GM23338 (cell line): ENCODE measurements around the gene RTN3. TPM values are rescaled to one million over a fixed set of nuclear protein-coding genes. Genes with fewer than 3 reads are reported as not detected.
A peak's percentile ranks its signal among the peaks of the same experiment; 100 is the strongest.

ENCODE experiments used
- ATAC-seq: fragments of 200-7000 bp; cut with Tn5 transposase; 3 replicates; pipeline ENCODE4 v1.9.1; 2020
- DNase-seq: peaks from one replicate; pipeline ENCODE4 v3.0.0-alpha.2; 2015; ENCODE audit warnings: low spot score
- H2AFZ ChIP-seq: fragments of 200-600 bp; sonication (generic); 2 replicates; pipeline ENCODE4 v1.8.0; 2016; ENCODE audit warnings: antibody characterized with exemption, mild to moderate bottlenecking, moderate library complexity
- H3F3A ChIP-seq: fragments of 200-600 bp; sonication (generic); replicated peaks from 2 replicates; pipeline ENCODE4 v1.8.0; 2017; ENCODE audit warnings: antibody characterized with exemption, mixed run types, low read depth
- H3K27ac ChIP-seq: fragments of 200-600 bp; sonication (generic); 2 replicates; pipeline ENCODE4 v1.6.1; 2016; ENCODE audit warnings: low read depth
- H3K27me3 ChIP-seq: fragments of 200-600 bp; sonication (generic); 2 replicates; pipeline ENCODE4 v1.8.0; 2016; ENCODE audit warnings: mild to moderate bottlenecking, mixed run types, moderate library complexity; ENCODE audit not compliant: insufficient read depth
- H3K36me3 ChIP-seq: fragments of 200-600 bp; sonication (generic); 2 replicates; pipeline ENCODE4 v1.8.0; 2016; ENCODE audit warnings: mild to moderate bottlenecking; ENCODE audit not compliant: insufficient read depth
- H3K4me1 ChIP-seq: fragments of 200-600 bp; sonication (generic); 2 replicates; pipeline ENCODE4 v1.8.0; 2016; ENCODE audit warnings: mild to moderate bottlenecking, moderate library complexity; ENCODE audit not compliant: insufficient read depth
- H3K4me2 ChIP-seq: fragments of 200-600 bp; sonication (generic); 2 replicates; pipeline ENCODE4 v1.7.1; 2017; ENCODE audit warnings: mixed run types
- H3K4me3 ChIP-seq: fragments of 200-600 bp; sonication (generic); 2 replicates; pipeline ENCODE4 v1.6.1; 2016; ENCODE audit warnings: mixed run types
- H3K79me2 ChIP-seq: fragments of 200-600 bp; sonication (generic); replicated peaks from 2 replicates; pipeline ENCODE4 v1.8.0; 2017; ENCODE audit warnings: mild to moderate bottlenecking; ENCODE audit not compliant: insufficient read depth
- H3K9me2 ChIP-seq: fragments of 200-600 bp; sonication (generic); 2 replicates; pipeline ENCODE4 v1.8.0; 2017; ENCODE audit not compliant: insufficient read depth
- H4K20me1 ChIP-seq: fragments of 200-600 bp; sonication (generic); replicated peaks from 2 replicates; pipeline ENCODE4 v1.8.0; 2017; ENCODE audit warnings: mild to moderate bottlenecking; ENCODE audit not compliant: insufficient read depth
- H3K27ac Mint-ChIP-seq: 2 replicates; pipeline ENCODE4 v1.8.0; 2020; ENCODE audit warnings: inconsistent platforms, mild to moderate bottlenecking, moderate library complexity, mixed read lengths
- H3K27me3 Mint-ChIP-seq: 3 replicates; pipeline ENCODE4 v1.8.0; 2022; ENCODE audit warnings: low read depth, mild to moderate bottlenecking, moderate library complexity, mixed read lengths, inconsistent platforms; ENCODE audit not compliant: insufficient read depth, poor library complexity
- H3K36me3 Mint-ChIP-seq: 3 replicates; pipeline ENCODE4 v1.8.0; 2021; ENCODE audit warnings: low read depth, mild to moderate bottlenecking, inconsistent platforms, moderate library complexity, mixed read lengths
- H3K4me1 Mint-ChIP-seq: 3 replicates; pipeline ENCODE4 v1.8.0; 2020; ENCODE audit warnings: mild to moderate bottlenecking, inconsistent platforms, mixed read lengths
- H3K4me3 Mint-ChIP-seq: 3 replicates; pipeline ENCODE4 v1.8.0; 2021; ENCODE audit warnings: moderate library complexity, mild to moderate bottlenecking, inconsistent platforms, mixed read lengths
- H3K9me3 Mint-ChIP-seq: 3 replicates; pipeline ENCODE4 v1.8.0; 2020; ENCODE audit warnings: moderate library complexity, mild to moderate bottlenecking, inconsistent platforms, mixed read lengths
- EZH2 ChIP-seq: fragments of 200-600 bp; sonication (generic); IDR thresholded peaks from one replicate; pipeline ENCODE4 v1.8.0; 2017; ENCODE audit warnings: antibody characterized with exemption, mild to moderate bottlenecking, low read depth; ENCODE audit not compliant: unreplicated experiment
- JUNB ChIP-seq: IDR thresholded peaks from one replicate; pipeline ENCODE4 v1.6.1; 2016; ENCODE audit warnings: antibody characterized with exemption; ENCODE audit not compliant: unreplicated experiment
- NANOG ChIP-seq: IDR thresholded peaks from 2 replicates; pipeline ENCODE4 v1.6.1; 2016; ENCODE audit warnings: antibody characterized with exemption, borderline replicate concordance
- POLR2AphosphoS5 ChIP-seq: IDR thresholded peaks from 2 replicates; pipeline ENCODE4 v1.6.1; 2016; ENCODE audit warnings: antibody characterized with exemption, low read depth
- ZNF462 ChIP-seq: fragments of 250-450 bp; sonication (Bioruptor Pico); IDR thresholded peaks from 2 replicates; pipeline ENCODE4 v1.5.0; 2020; ENCODE audit warnings: mild to moderate bottlenecking, moderate library complexity
- polyA plus RNA-seq: library from polyadenylated mRNA; unstranded; fragments of >200 nt; fragmentation: Nextera tagmentation; extraction: Ambion mirVana; gene quantifications from 2 replicates; pipeline ENCODE4 v1.2.1, GENCODE V29; 2016
- total RNA-seq: library from RNA; depleted of rRNA; stranded (reverse); fragments of >200 nt; shearing (Covaris generic); gene quantifications from 2 replicates; pipeline ENCODE4 v1.2.3, GENCODE V29; 2014

The RTN3 gene
- total and polyA plus RNA-seq, 2 experiments from 2014 or later, result 138 to 162 TPM

GRCh38 chr11:63719001-63719400 lies 37.7 kb downstream of the RTN3 start:
- Histone ChIP-seq H3K27ac (peak overlapping the region; percentile 61; the same call in 1 of the 2 replicates), H3K9me2 (no peaks in the 10 kb centered on the region), H2AFZ (no peak overlapping the region), H3F3A (no peaks in the 10 kb centered on the region), H3K36me3 (0 out of 2 replicates have a peak, but pooled peaks cover 8% of the 10 kb centered on the region), H4K20me1 (peaks cover 38% of the 10 kb centered on the region), H3K27me3 (no peaks in the 10 kb centered on the region), H3K4me2 (no peak overlapping the region), H3K4me1 (no peaks in the 10 kb centered on the region), H3K79me2 (peaks cover 98% of the 10 kb centered on the region), H3K4me3 (no peak overlapping the region)
- H3K4me1 Mint-ChIP-seq, result no peaks in the 10 kb centered on the region
- H3K27ac Mint-ChIP-seq, result no peak overlapping the region
- no peak for ATAC-seq
- peaks cover 1% of the 10 kb centered on the region for H3K27me3 Mint-ChIP-seq
- no peak for DNase-seq
- no peak overlapping the region for H3K4me3 Mint-ChIP-seq
- no peaks in the 10 kb centered on the region for H3K36me3 Mint-ChIP-seq
- TF ChIP-seq ZNF462 (no peak), POLR2AphosphoS5 (no peak), NANOG (no peak), JUNB (no peak)
- no peaks in the 10 kb centered on the region for H3K9me3 Mint-ChIP-seq

GRCh38 chr11:63719987-63720386 lies 38.7 kb downstream of the RTN3 start:
- Histone ChIP-seq H3K27ac (no peak overlapping the region), H3F3A (no peaks in the 10 kb centered on the region), H3K9me2 (no peaks in the 10 kb centered on the region), H3K36me3 (0 out of 2 replicates have a peak, but pooled peaks cover 8% of the 10 kb centered on the region), H3K4me2 (no peak overlapping the region), H3K27me3 (no peaks in the 10 kb centered on the region), H4K20me1 (peaks cover 36% of the 10 kb centered on the region), H3K4me1 (0 out of 2 replicates have a peak, but pooled peaks cover 4% of the 10 kb centered on the region), H3K79me2 (peaks cover 96% of the 10 kb centered on the region), H3K4me3 (no peak overlapping the region), H2AFZ (no peak overlapping the region)
- DNase-seq (no peak), ATAC-seq (no peak)
- Mint-ChIP-seq H3K4me1 (no peaks in the 10 kb centered on the region), H3K27ac (no peak overlapping the region), H3K36me3 (no peaks in the 10 kb centered on the region), H3K4me3 (no peak overlapping the region), H3K9me3 (no peaks in the 10 kb centered on the region), H3K27me3 (peaks cover 1% of the 10 kb centered on the region)
- TF ChIP-seq EZH2 (no peak), JUNB (no peak), ZNF462 (no peak)
